DMS114 treated with DMSO at 0.1 percent for 48 hours (cell line): ENCODE data around the gene PCCA.
A peak's percentile ranks its signal among the peaks of the same experiment; 100 is the strongest.
"Not testable (repeated sequence)": the region's sequence is repeated elsewhere in the genome, so short reads cannot be mapped to it uniquely, and the experiment has no call there.

Experiments
- DNase-seq: peaks from one replicate; lab custom pipeline; 2025; ENCODE audit not compliant: unreplicated experiment; lab: John Stamatoyannopoulos, UW

Gene PCCA

DNA sequence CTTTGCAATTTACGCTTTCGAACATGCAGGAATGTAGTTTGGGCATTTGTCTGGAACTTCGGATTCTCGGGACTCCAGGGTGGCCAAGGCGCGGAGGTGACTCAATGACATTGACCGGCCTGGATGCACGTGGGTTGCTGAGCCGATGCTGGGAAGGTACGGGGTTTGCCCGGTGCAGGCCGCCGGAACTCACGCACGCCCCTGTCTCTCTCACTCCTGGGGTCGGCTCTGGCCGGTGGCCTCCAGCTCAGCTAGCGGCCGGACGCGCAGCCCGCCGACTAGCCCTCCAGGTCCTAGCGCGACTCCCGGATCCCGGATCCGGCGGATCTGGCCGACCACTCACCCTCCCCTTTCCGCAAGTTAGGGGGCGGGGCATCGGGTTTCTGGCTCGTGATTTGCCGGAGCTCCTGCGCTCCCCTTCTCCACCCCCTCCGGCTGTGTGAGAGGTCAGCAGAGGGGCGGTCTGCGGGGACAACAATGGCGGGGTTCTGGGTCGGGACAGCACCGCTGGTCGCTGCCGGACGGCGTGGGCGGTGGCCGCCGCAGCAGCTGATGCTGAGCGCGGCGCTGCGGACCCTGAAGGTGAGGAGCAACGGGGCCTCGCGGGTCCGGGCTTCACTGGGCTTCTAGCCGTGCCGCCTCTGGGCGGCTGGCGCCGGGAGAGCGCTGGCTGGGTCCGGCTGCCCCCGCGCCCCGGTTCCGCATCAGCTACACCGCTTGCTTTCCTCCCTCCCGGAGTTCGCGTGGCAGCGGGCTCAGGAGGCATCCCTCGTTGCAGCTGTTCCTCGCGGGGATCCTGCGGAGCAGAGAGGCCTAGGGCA, at the start of gene PCCA:
PCCA (plus strand) TSS at position 450 of the 821 bp plus-strand sequence; CDS start at position 478, 28 bp downstream.
- peak; percentile 76 for DNase-seq

- DNase-seq: no peak
These were observed 49.2 kb upstream of the PCCA start for GRCh38 chr13:100039740-100040139.

DNA sequence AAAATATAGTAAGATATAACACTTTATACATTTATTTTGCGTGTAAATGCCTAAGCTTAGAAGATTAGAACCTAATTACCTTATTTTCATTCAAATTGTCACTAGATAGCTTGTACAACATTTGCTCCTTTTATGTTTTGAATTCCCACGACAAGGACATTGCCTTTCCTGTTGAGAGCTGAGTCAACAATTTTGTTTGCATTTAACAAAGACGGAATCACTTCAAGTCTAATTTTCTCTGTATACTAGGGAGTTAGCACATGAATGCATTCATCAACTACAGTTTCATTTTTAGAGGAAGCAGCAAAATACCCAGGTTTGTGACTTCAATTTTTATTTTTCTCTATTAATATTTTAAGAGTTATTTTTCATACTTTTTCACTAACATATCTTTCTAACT, 48.7 kb upstream of the PCCA start:
- no peak for DNase-seq

- no peak for DNase-seq
These were observed 44.0 kb upstream of the PCCA start for GRCh38 chr13:100044936-100045335.

GRCh38 chr13:100045355-100045754, 43.5 kb upstream of the PCCA start:
- no peak for DNase-seq

DNA sequence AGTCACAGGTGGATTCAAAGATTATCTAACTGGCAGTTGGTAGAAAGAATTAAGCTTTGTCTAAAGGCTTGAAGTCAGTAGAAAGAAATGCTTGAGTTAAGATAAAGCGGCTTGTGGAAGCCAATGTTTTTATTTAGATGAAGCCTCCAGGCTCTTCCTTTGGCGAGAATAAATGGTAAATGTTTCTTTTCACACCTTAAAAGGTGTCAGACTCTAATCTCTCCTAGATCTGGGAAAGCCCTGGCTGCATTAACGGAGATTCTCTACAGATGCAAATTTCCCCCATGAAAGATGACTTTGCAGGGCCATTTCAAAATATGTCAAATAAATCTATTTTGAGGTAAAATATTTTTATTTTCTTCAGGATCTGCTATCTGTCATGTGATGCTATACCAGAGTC, 37.8 kb upstream of the PCCA start:
- DNase-seq: no peak

DNA sequence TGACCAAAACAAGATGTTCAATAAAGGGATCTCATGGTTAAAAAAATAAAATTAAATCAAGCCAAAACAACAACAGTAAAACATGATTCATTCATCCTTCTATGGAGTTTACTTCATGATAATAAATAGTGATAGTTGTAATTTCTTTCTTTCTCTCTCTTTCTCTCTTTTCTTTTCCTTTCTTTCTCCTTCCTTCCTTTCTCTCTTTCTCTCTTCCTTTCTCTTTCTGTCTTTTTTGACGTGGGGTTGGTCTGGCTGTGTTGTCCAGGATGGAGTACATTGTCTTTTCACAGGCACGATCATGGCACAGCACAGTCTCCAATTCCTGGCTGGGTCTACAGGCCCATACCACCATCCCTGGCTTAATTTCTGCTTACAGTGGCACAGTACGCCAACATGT, 29.1 kb upstream of the PCCA start:
- DNase-seq: no peak

GRCh38 chr13:100063333-100063732, 25.6 kb upstream of the PCCA start:
- DNase-seq: no peak

DNA sequence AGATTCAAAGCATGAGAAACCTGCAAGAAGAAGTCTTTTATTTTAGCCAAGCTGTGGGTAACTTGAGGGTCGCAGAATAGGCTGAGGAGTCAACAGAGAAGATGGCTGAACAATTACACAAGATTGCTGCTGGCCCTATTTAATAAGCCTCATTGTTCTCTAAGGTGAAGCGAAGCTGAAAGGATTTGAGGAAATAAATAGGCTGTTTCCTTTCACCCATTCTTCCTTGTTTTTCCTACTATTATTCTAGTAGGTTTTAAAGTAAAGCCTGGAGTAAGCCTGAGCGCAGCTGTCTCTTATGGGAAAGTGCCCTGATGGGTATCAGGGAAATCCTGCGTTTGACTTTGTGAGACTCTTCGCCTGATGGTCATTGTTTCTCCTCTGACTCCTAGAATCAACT, 25.0 kb upstream of the PCCA start:
- DNase-seq: no peak

GRCh38 chr13:100068133-100068931, 20.6 kb upstream of the PCCA start:
- DNase-seq: no peak

DNA sequence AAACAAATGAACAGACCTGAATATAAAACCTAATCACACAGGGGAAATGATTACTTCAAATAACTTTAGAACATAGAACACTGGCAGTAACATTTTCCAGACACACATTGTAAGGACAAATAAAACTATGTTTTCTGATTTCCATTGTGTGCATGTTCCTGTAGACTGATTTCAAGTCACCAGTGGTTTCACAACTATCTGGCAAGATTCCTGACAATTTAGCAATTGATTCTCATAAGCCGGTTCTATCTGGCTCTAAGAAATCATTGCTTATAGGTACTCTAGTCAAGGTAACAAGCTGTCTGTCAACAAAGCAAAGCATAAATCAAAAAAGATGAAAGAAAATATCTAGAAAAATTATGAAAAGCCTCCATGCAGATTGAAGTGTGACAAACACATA, 19.6 kb upstream of the PCCA start:
- DNase-seq: no peak

DNA sequence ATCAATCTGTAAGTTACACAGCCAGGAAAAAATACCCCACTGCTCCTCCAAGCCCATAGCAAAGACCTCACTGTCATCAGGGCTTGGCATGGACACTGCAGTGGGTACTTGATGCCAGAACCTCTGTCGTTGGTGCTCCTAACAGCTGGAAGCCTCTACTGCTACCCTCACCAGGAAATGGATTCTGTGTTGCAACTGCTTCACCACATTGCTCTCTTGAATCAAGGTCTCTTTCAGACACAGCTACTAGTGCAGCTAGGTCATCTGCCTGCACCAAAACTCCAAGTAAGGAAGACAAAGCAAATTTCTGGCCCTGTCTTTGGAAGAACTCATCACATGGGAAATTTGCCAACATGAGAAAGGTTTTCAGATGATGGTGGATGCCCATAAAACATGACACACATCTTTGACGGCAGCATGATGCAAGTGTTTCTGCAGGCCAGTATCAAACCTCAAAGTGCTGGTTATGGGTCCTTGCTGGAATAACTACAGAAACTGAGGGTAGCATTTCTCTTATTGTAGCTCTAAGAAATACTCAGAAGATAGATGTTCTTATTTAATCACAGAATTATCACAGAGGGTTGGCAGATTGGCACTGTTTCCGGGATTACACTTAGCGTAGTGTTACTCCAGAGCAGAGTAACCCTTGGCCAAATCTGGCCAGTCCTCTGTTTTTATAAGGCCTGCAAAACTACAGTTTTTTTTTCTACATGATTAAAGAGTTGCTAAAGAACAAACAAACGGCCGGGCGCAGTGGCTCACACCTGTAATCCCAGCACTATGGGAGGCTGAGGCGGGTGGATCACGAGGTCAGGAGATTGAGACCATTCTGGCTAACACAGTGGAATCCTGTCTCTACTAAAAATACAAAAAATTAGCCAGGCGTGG, 12.9 kb upstream of the PCCA start:
- DNase-seq: no peak

DNA sequence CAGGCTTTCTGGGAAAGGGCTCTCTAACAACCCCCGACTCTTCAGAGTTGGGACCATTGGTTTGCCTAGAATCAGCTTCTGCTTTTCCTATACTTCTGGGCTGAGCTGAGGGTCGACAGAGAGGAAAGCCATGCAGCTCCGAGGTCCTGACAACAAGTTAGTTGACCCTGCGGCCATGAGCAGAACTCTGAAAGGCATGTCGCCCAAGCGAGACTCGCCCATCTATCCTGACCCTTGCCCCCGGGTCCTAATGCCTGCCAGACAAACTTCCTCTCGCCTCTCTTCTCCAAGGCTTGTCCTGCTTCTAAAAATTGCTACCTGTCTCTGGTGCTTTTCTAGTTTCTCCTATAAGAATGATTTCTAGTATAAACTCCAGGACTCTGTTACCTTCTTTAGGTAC, 9.9 kb upstream of the PCCA start:
- not testable (repeated sequence) for DNase-seq

DNA sequence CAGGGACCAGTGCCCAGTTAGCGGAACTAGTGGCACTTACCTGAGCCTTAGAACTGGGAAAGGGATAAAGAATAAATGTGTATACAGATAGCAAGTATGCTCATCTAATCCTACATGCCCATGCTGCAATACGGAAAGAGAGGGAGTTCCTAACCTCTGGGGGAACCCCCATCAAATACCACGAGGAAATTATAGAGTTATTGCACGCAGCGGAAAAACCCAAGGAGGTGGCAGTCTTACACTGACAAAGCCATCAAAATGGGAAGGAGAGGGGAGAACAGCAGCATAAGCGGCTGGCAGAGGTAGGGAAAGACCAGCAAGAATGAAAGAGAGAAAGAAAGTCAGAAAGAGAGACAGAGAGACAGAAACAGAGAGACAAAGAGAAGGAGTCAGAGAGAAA, 5.5 kb upstream of the PCCA start:
- not testable (repeated sequence) for DNase-seq

- no peak for DNase-seq
These were observed 635 bp upstream of the PCCA start for GRCh38 chr13:100088273-100088643.

DNA sequence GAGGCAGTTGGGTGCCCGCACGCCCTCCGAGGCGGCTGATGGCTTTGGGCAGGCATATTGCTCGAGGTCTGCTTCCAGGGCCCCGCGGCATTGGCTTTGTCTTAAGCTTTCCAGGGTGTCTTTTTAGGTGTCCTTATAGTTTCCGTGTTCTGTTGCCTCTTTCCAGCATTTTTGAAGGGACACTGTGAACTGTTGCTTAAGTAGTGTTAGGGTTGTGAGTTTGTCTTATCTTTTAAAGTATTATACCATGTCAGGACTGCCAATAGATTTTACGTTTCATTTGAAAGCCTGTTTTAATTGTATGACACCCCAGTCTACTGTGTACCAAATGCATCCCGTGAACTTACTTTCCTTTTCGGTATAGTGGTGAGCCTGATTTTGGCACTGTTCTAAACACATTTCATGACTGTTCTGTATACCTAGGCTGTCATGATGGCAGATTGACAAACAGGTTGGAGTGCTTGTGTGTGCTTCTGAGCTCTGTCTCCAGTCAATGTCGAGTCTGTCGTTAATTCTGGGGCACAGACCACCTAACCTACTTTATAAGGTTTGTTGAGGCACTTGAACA, 656 bp downstream of the PCCA start:
- no peak for DNase-seq

DNA sequence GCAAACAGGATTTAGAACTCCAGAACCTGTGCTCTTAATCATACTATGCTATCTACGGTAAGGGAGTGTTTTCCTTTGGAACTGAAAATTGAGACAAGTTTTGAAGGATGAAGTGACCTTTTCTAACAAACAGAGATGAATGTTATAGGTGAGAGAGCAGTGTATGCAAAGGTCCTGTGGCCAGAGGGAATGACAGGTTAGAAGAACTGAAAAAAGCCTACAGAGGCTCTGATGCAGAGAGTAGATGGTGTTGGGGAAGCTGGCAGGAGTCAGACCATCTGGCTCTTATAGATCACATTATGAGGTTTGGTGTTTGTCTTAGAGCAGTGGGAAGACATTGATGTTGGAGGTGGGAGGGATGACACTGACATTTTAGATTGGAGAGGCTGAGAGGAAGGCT, 2.0 kb downstream of the PCCA start:
- DNase-seq: no peak

GRCh38 chr13:100091391-100091790, 2.5 kb downstream of the PCCA start:
- no peak for DNase-seq

DNA sequence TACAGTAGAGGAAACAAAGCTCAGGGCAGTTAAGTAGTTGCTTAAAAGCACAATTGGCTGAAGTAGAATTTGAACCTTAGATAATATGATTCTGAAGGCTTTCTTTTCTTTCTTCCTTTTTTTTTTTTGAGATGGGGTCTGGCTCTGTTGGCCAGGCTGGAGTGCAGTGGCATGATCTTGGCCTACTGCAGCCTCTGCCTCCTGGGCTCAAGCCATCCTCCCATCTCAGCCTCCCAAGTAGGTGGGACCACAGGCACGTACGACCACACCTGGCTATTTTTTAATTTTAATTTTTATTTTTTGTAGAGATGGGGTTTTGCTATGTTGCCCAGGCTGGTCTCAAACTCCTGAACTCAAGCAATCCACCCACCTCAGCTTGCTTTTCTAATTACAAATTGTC, 3.4 kb downstream of the PCCA start:
- DNase-seq: not testable (repeated sequence)

- no peak for DNase-seq
These were observed 6.6 kb downstream of the PCCA start for GRCh38 chr13:100095498-100095897.

GRCh38 chr13:100096526-100096925, 7.6 kb downstream of the PCCA start:
- DNase-seq: no peak
